Right lobe of liver (tissue), 6 donors: ENCODE results near the gene BTBD16. TPM values are rescaled to one million over a fixed set of nuclear protein-coding genes. Genes with fewer than 3 reads are reported as not detected.

ENCODE experiments used
- ATAC-seq, 4 donors: fragments of 200-7000 bp; cut with Tn5 transposase; one replicate each; pipeline ENCODE4 v1.9.1; 2020; ENCODE audit warnings: mild to moderate bottlenecking in 4 of 4, moderate library complexity in 4 of 4
- DNase-seq, 3 donors: peaks; one replicate each; pipeline ENCODE4 v3.0.0-alpha.2; 2020
- H3K27ac ChIP-seq, 3 donors: fragments of 200-600 bp; one replicate each; pipeline ENCODE4 v1.8.0; 2022
- H3K27me3 ChIP-seq, 2 donors: fragments of 200-600 bp; one replicate each; pipeline ENCODE4 v1.8.0; 2022
- H3K36me3 ChIP-seq, 4 donors: fragments of 200-600 bp; sonication (generic) in 1 of 4; one replicate each; pipeline versions ENCODE4 v1.5.1 to v1.8.0; 2017 to 2022; ENCODE audit warnings: control low read depth in 1 of 4
- H3K4me1 ChIP-seq, 4 donors: fragments of 200-600 bp; sonication (generic) in 1 of 4; one replicate each; pipeline versions ENCODE4 v1.5.1 to v1.8.0; 2017 to 2022; ENCODE audit warnings: control low read depth in 1 of 4
- H3K4me3 ChIP-seq, 3 donors: fragments of 200-600 bp; one replicate each; pipeline ENCODE4 v1.8.0; 2022
- H3K9me3 ChIP-seq, 4 donors: fragments of 200-600 bp; sonication (generic) in 1 of 4; one replicate each; pipeline versions ENCODE4 v1.5.1 to v1.8.0; 2017 to 2022; ENCODE audit warnings: control low read depth in 1 of 4
- POLR2A ChIP-seq: fragments of 450-650 bp; IDR thresholded peaks from one replicate; pipeline ENCODE4 v1.6.1; 2017; ENCODE audit warnings: antibody characterized with exemption, mild to moderate bottlenecking
- WGBS: methylation state at CpG from one replicate; pipeline ENCODE4 v1.1.6; 2018; ENCODE audit warnings: low coverage, low lambda C conversion rate; ENCODE audit not compliant: insufficient coverage; ENCODE audit errors: missing lambda C conversion rate; 5-methylcytosine and 5-hydroxymethylcytosine counted together
- intact Hi-C, 2 donors: fragments of 100-400 bp; cut with DNase I; formaldehyde crosslinking; loops; one replicate each; pipeline versions ENCODE4 v1.11.2 to v1.14.1; 2022
- long read RNA-seq: library from polyadenylated mRNA; unstranded; transcript quantifications from one replicate; pipeline ENCODE4 v2.0.0, GENCODE V29; 2019
- total RNA-seq, 6 experiments: library from RNA; depleted of rRNA in 2 of 6; stranded (reverse); fragments of >200 nt in 2 of 6; fragmentation: NEBNext Ultra II Directional in 3 of 6; extraction: Animal tissue kit (Norgen Biotek cat#: 25700) in 3 of 6; gene quantifications; one replicate each; pipeline versions ENCODE4 v1.1.0 to v1.2.4, GENCODE V29; 2016 to 2023
- TF ChIP-seq, protein P1 (sequence below), 4 donors: fragments of 200-600 bp in 3 of 4; fragments of 450-650 bp in 1 of 4; IDR thresholded peaks; one replicate each; pipeline versions ENCODE4 v1.5.1 to v1.8.0; 2016 to 2022; ENCODE audit warnings: antibody characterized with exemption in 4 of 4, mild to moderate bottlenecking in 2 of 4
- donor health status: DM: no; HTN: yes; CAD: no.
- donor health status: DM: no; HTN: no; CAD: no.
- donor health status: DM: no; HTN: no; CAD: no.
- donor health status: DM: no; HTN: yes; CAD: no.
- donor health status: DM: no; HTN: yes; CAD: no.

BTBD16 gene
- 1 to 10 TPM in 5 of 6 experiments, under 1 TPM in 1; 0.98 to 3.0 (median 2.0) TPM for total RNA-seq
- long read RNA-seq, partial matches to known transcripts = 2 of 3 reads
- long read RNA-seq, other reads (novel, unspliced or antisense) = 1 of 3 reads

GRCh38 chr10:122271076-122271475 lies at the start of gene BTBD16:
BTBD16 (plus strand) TSS chr10:122271296; CDS start chr10:122275082, 3,786 bp downstream.
- 60% methylated on average over 2 of the region's 5 CpGs for WGBS
- ATAC-seq (no peak), DNase-seq (no peak)

GRCh38 chr10:122221958-122222357 lies 49.1 kb upstream of the BTBD16 start:
- Histone ChIP-seq H3K4me3 (no peak overlapping the region), H3K27ac (no peak overlapping the region), H3K36me3 (peaks cover 0 to 26% (median 3%) of the 10 kb centered on the region in 4 donors), H3K4me1 (no peaks in the 10 kb centered on the region), H3K27me3 (no peaks in the 10 kb centered on the region), H3K9me3 (no peaks in the 10 kb centered on the region)
- intact Hi-C loops = no loop called here
- ATAC-seq = no peak
- 90% methylated on average over 5 of the region's 5 CpGs for WGBS
- TF ChIP-seq POLR2A = no peak
- DNase-seq = no peak

More at GRCh38 chr10:122271076-122271475, at the start of gene BTBD16:
- Histone ChIP-seq H3K27ac (no peak within 1 kb of the TSS), H3K27me3 (no peaks in the 10 kb centered on the region), H3K9me3 (no peaks in the 10 kb centered on the region), H3K36me3 (no peaks in the 10 kb centered on the region), H3K4me3 (no peak within 1 kb of the TSS), H3K4me1 (no peaks in the 10 kb centered on the region)
- intact Hi-C loops = loop anchor here in 1 of 2 donors (10.0 kb wide), 1 partner anchor 136 kb away; no protein-coding TSS in a partner anchor
- TF ChIP-seq POLR2A = no peak
- TF ChIP-seq, protein P1, sequence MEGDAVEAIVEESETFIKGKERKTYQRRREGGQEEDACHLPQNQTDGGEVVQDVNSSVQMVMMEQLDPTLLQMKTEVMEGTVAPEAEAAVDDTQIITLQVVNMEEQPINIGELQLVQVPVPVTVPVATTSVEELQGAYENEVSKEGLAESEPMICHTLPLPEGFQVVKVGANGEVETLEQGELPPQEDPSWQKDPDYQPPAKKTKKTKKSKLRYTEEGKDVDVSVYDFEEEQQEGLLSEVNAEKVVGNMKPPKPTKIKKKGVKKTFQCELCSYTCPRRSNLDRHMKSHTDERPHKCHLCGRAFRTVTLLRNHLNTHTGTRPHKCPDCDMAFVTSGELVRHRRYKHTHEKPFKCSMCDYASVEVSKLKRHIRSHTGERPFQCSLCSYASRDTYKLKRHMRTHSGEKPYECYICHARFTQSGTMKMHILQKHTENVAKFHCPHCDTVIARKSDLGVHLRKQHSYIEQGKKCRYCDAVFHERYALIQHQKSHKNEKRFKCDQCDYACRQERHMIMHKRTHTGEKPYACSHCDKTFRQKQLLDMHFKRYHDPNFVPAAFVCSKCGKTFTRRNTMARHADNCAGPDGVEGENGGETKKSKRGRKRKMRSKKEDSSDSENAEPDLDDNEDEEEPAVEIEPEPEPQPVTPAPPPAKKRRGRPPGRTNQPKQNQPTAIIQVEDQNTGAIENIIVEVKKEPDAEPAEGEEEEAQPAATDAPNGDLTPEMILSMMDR (IDR thresholded peaks at IDR 0.05) = no peak

GRCh38 chr10:122222638-122223037 lies 48.5 kb upstream of the BTBD16 start:
- Histone ChIP-seq H3K4me3 (no peak overlapping the region), H3K4me1 (no peaks in the 10 kb centered on the region), H3K27me3 (no peaks in the 10 kb centered on the region), H3K27ac (no peak overlapping the region), H3K9me3 (no peaks in the 10 kb centered on the region), H3K36me3 (peaks cover 0 to 27% (median 4%) of the 10 kb centered on the region in 4 donors)
- intact Hi-C loops = no loop called here
- DNase-seq (no peak), ATAC-seq (no peak)
- whole genome bisulfite sequencing = 50% methylated on average over 1 of the region's 7 CpGs
- no peak for TF ChIP-seq POLR2A
- TF ChIP-seq, protein P1 (IDR thresholded peaks at IDR 0.05) = no peak

DNA sequence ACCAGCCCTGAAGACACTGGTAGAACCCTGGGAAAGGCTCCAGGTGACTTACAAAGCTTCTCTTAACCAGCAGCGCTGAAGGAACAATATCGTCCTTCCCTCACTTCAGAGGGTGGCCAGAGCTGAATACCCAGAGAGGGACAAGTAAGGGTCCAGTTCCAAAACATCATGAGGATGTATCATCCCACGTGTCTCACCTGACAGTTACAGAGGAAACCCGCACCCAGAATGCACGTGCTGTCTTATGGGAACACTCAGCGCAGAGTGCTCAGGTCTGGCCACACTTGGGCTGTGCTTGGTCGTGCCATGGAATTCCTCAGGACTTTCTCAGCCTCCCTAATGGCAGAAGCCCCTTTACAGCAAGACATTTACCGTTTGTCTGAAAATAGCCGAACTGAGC lies 46.9 kb upstream of the BTBD16 start:
- peaks cover 0 to 33% (median 5%) of the 10 kb centered on the region in 4 donors for H3K36me3 ChIP-seq
- H3K4me1 ChIP-seq = no peaks in the 10 kb centered on the region
- WGBS = 100% methylated on average over 5 of the region's 9 CpGs
- no peak overlapping the region for H3K27ac ChIP-seq
- H3K9me3 ChIP-seq = no peaks in the 10 kb centered on the region
- no peak overlapping the region for H3K4me3 ChIP-seq
- intact Hi-C loops = no loop called here
- no peaks in the 10 kb centered on the region for H3K27me3 ChIP-seq
- DNase-seq (no peak), ATAC-seq (no peak)
- TF ChIP-seq, protein P1 (IDR thresholded peaks at IDR 0.05) = no peak
- TF ChIP-seq POLR2A = no peak

DNA sequence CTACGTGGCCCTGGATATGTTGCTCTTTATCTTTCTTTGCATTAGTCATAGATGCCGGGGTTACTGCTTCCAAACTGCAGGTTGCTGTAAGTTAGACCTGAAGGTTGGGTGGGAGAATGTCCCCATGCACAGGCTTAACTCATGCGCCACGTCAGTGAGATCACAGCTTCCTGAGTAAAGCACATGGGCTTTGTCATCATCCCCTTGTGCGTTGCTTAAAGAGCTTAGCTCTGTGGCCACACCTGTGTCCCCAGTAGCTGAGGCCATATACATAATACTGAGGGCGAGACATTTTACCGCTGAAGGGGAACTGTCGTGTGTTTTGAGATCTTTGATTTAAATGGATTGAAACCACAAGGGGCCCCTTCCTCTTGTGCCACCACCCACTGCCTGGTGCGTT lies 45.8 kb upstream of the BTBD16 start:
- H3K9me3 ChIP-seq = no peaks in the 10 kb centered on the region
- no peak overlapping the region for H3K27ac ChIP-seq
- no peaks in the 10 kb centered on the region for H3K4me1 ChIP-seq
- H3K36me3 ChIP-seq = peaks cover 0 to 30% (median 5%) of the 10 kb centered on the region in 4 donors
- ATAC-seq (no peak), DNase-seq (no peak)
- WGBS = 67% methylated on average over 1 of the region's 9 CpGs
- no peaks in the 10 kb centered on the region for H3K27me3 ChIP-seq
- TF ChIP-seq POLR2A = no peak
- TF ChIP-seq, protein P1 (IDR thresholded peaks at IDR 0.05) = no peak
- no peak overlapping the region for H3K4me3 ChIP-seq
- intact Hi-C loops = no loop called here
